GM19193 (cell line): ENCODE measurements around the gene SUB1.

ENCODE experiments used
- POLR2A ChIP-seq: IDR thresholded peaks from 4 replicates; pipeline ENCODE4 v1.6.1; 2011; ENCODE audit not compliant: insufficient read depth, insufficient read length; ENCODE audit errors: extremely low read depth

SUB1 gene

GRCh38 chr5:32562843-32563242 is 22.5 kb upstream of the SUB1 start:
- TF ChIP-seq POLR2A: no peak

GRCh38 chr5:32563614-32564013 is 21.7 kb upstream of the SUB1 start:
- TF ChIP-seq POLR2A: no peak

- no peak for TF ChIP-seq POLR2A
Measured at GRCh38 chr5:32565145-32565544, 20.2 kb upstream of the SUB1 start.

GRCh38 chr5:32566319-32567111 is 18.8 kb upstream of the SUB1 start:
- TF ChIP-seq POLR2A: no peak

GRCh38 chr5:32571128-32571527 is 14.2 kb upstream of the SUB1 start:
- no peak for TF ChIP-seq POLR2A

GRCh38 chr5:32572778-32573480 is 12.4 kb upstream of the SUB1 start:
- TF ChIP-seq POLR2A: no peak

- TF ChIP-seq POLR2A: no peak
Measured at GRCh38 chr5:32574540-32575175, 10.7 kb upstream of the SUB1 start.

- TF ChIP-seq POLR2A: no peak
Measured at GRCh38 chr5:32578363-32578762, 7.0 kb upstream of the SUB1 start.

GRCh38 chr5:32578764-32579163 is 6.6 kb upstream of the SUB1 start:
- no peak for TF ChIP-seq POLR2A

- TF ChIP-seq POLR2A: no peak
Measured at GRCh38 chr5:32581010-32581785, 4.2 kb upstream of the SUB1 start.

- TF ChIP-seq POLR2A: no peak
Measured at GRCh38 chr5:32583582-32584232, 1.6 kb upstream of the SUB1 start.

- TF ChIP-seq POLR2A: no peak
Measured at GRCh38 chr5:32584646-32585045, 711 bp upstream of the SUB1 start.

GRCh38 chr5:32585122-32585445 is 273 bp upstream of the SUB1 start:
- TF ChIP-seq POLR2A: no peak

- no peak for TF ChIP-seq POLR2A
Measured at GRCh38 chr5:32586276-32586599, 881 bp downstream of the SUB1 start.

GRCh38 chr5:32587067-32587551 is 1.8 kb downstream of the SUB1 start:
- no peak for TF ChIP-seq POLR2A
